HepG2 (cell line): ENCODE measurements around the gene CFI. TPM values are rescaled to one million over a fixed set of nuclear protein-coding genes. Genes with fewer than 3 reads are reported as not detected.

Source experiments
- AGO1 ChIP-seq: fragments of 200-400 bp; formaldehyde crosslinking; IDR thresholded peaks from 2 replicates; pipeline ENCODE4 v1.6.1; 2017; ENCODE audit warnings: mild to moderate bottlenecking, low read depth, low read length, moderate library complexity; ENCODE audit not compliant: poor library complexity, severe bottlenecking
- CSRNP1 ChIP-seq: sonication (generic); formaldehyde crosslinking; IDR thresholded peaks from 2 replicates; pipeline ENCODE4 v1.8.1; 2023; ENCODE audit warnings: mild to moderate bottlenecking, missing genetic modification reagents
- DR1 ChIP-seq: sonication (generic); formaldehyde crosslinking; IDR thresholded peaks from 2 replicates; pipeline ENCODE4 v1.8.0; 2021; ENCODE audit warnings: mild to moderate bottlenecking, missing genetic modification reagents, inconsistent platforms
- FOXK2 ChIP-seq: fragments of 450-650 bp; IDR thresholded peaks from 2 replicates; pipeline ENCODE4 v1.6.1; 2016
- GZF1 ChIP-seq: sonication (generic); formaldehyde crosslinking; IDR thresholded peaks from 2 replicates; pipeline ENCODE4 v1.5.1; 2020; ENCODE audit warnings: mild to moderate bottlenecking, missing genetic modification reagents
- JARID2 ChIP-seq: sonication (generic); formaldehyde crosslinking; IDR thresholded peaks from 2 replicates; pipeline ENCODE4 v1.8.1; 2023; ENCODE audit warnings: missing genetic modification reagents, inconsistent platforms; ENCODE audit not compliant: insufficient replicate concordance
- RFXAP ChIP-seq: sonication (generic); formaldehyde crosslinking; IDR thresholded peaks from 2 replicates; pipeline ENCODE4 v1.4.0; 2020; ENCODE audit warnings: missing genetic modification reagents, borderline replicate concordance
- RXRB ChIP-seq: IDR thresholded peaks from 2 replicates; pipeline ENCODE4 v1.6.1; 2016; ENCODE audit warnings: borderline replicate concordance, missing genetic modification reagents, missing compliant biosample characterization
- SMYD3 ChIP-seq: sonication (generic); formaldehyde crosslinking; IDR thresholded peaks from 2 replicates; pipeline ENCODE4 v1.8.1; 2023; ENCODE audit warnings: mild to moderate bottlenecking, missing genetic modification reagents
- SOX6 ChIP-seq, 2 experiments: fragments of 450-650 bp in 1 of 2; sonication (generic) in 1 of 2; formaldehyde crosslinking in 1 of 2; IDR thresholded peaks; 2 replicates each; pipeline versions ENCODE4 v1.4.0 to v1.6.1; 2017 to 2020; ENCODE audit warnings: antibody characterized with exemption in 1 of 2, mild to moderate bottlenecking in 1 of 2, missing genetic modification reagents in 1 of 2
- SP4 ChIP-seq: sonication (generic); formaldehyde crosslinking; IDR thresholded peaks from 2 replicates; pipeline ENCODE4 v1.8.1; 2023; ENCODE audit warnings: mild to moderate bottlenecking, missing genetic modification reagents
- ZBTB10 ChIP-seq: sonication (generic); formaldehyde crosslinking; IDR thresholded peaks from 2 replicates; pipeline ENCODE4 v1.4.0; 2020; ENCODE audit warnings: missing genetic modification reagents, borderline replicate concordance
- ZBTB25 ChIP-seq: IDR thresholded peaks from 2 replicates; pipeline ENCODE4 v1.6.1; 2018; ENCODE audit warnings: missing genetic modification reagents
- ZNF205 ChIP-seq: IDR thresholded peaks from 2 replicates; pipeline ENCODE4 v1.6.1; 2018; ENCODE audit warnings: missing biosample characterization, missing genetic modification reagents
- ZNF317 ChIP-seq: sonication (generic); formaldehyde crosslinking; IDR thresholded peaks from 2 replicates; pipeline ENCODE4 v1.5.0; 2020; ENCODE audit warnings: mild to moderate bottlenecking, missing genetic modification reagents
- ZNF34 ChIP-seq: sonication (generic); formaldehyde crosslinking; IDR thresholded peaks from 2 replicates; pipeline ENCODE4 v1.4.0; 2020; ENCODE audit warnings: mild to moderate bottlenecking, missing genetic modification reagents, borderline replicate concordance
- ZNF510 ChIP-seq: sonication (generic); formaldehyde crosslinking; IDR thresholded peaks from 2 replicates; pipeline ENCODE4 v1.4.0; 2020; ENCODE audit warnings: low read depth, mild to moderate bottlenecking, missing genetic modification reagents
- ZNF572 ChIP-seq: sonication (generic); formaldehyde crosslinking; IDR thresholded peaks from 2 replicates; pipeline ENCODE4 v1.5.1; 2020; ENCODE audit warnings: mild to moderate bottlenecking, missing genetic modification reagents
- ZNF672 ChIP-seq: sonication (generic); formaldehyde crosslinking; IDR thresholded peaks from 2 replicates; pipeline ENCODE4 v1.8.1; 2022; ENCODE audit warnings: missing genetic modification reagents
- ZNF740 ChIP-seq: sonication (generic); formaldehyde crosslinking; IDR thresholded peaks from 2 replicates; pipeline ENCODE4 v1.4.0; 2020; ENCODE audit warnings: missing genetic modification reagents
- ZNF75D ChIP-seq: sonication (generic); formaldehyde crosslinking; IDR thresholded peaks from 2 replicates; pipeline ENCODE4 v1.8.1; 2023; ENCODE audit warnings: missing genetic modification reagents, mild to moderate bottlenecking, borderline replicate concordance
- ZNF777 ChIP-seq: sonication (generic); formaldehyde crosslinking; IDR thresholded peaks from 2 replicates; pipeline ENCODE4 v1.4.0; 2020; ENCODE audit warnings: missing genetic modification reagents
- polyA plus RNA-seq, 8 experiments: library from polyadenylated mRNA; depleted of rRNA in 3 of 8; stranded (reverse) in 7 of 8; unstranded in 1 of 8; fragments of >200 nt; fragmentation: Illumina TruSeq in 4 of 8; extraction: Trizol in 4 of 8; gene quantifications; 2 replicates each; pipeline versions ENCODE4 v1.2.1 to v1.2.3, GENCODE V29; 2011 to 2016; ENCODE audit warnings: low read depth in 4 of 8, missing spikeins in 1 of 8, mixed read lengths in 1 of 8; ENCODE audit not compliant: insufficient read depth in 1 of 8
- total RNA-seq, 5 experiments: library from RNA; depleted of rRNA; stranded (reverse); fragments of >200 nt; fragmentation: Illumina TruSeq; extraction: Trizol; gene quantifications; 2 replicates each; pipeline ENCODE4 v1.2.3, GENCODE V29; 2016; ENCODE audit warnings: low read depth in 1 of 5
- TF ChIP-seq, protein P1 (sequence below): sonication (generic); formaldehyde crosslinking; IDR thresholded peaks from 2 replicates; pipeline ENCODE4 v1.8.0; 2022; ENCODE audit warnings: missing genetic modification reagents, mild to moderate bottlenecking, inconsistent platforms, borderline replicate concordance

CFI gene
- total and polyA plus RNA-seq, 2 of the 13 experiments (the other 11 are each of a cell fraction or from before 2014, with no cell fraction given), result 284 to 337 TPM

DNA sequence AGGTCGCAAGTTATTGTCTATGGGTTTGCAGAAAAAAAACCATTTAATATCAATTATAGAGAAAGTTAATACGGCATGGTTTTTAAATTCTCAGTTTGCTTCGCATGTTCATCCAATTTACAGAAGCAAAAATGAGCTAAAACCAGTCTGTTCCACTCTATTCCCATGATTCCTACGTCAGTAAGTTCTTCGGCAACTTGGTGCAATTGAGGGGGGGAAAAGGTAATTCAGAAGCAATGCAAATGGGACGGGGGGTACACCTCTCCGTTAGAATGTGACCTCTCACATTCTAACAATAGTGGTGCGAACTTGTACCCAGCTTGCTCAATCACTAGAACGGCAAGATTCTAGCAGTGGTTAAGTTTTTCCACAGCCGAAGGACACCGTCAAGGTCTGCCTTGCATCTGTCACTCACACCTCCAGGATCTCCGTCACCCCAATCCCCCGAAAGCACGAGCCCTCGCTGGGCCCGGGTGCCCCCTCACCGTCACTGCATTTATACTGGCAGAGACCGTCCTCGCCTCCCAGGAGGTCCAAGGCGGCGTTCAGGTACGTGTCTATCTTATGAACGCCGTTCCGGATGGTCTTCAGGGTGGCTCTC is 72.6 kb downstream of the CFI start (continued):
- TF ChIP-seq ZNF317 (CRISPR knock-in tag) (0 out of 2 replicates have a peak, but pooled peaks have one; percentile 45), AGO1 (no peak), RFXAP (peak; percentile 15; the same call in 1 of the 2 replicates), DR1 (CRISPR knock-in tag) (0 out of 2 replicates have a peak, but pooled peaks have one; percentile 19), ZNF572 (0 out of 2 replicates have a peak, but pooled peaks have one; percentile 52), ZNF205 (0 out of 2 replicates have a peak, but pooled peaks have one; percentile 11), ZNF75D (no peak), SMYD3 (peak; percentile 74; the same call in 1 of the 2 replicates), ZNF740 (CRISPR knock-in tag) (peak; percentile 43; the same call in 1 of the 2 replicates), JARID2 (CRISPR knock-in tag) (no peak), CSRNP1 (CRISPR knock-in tag) (peak; percentile 61; the same call in 1 of the 2 replicates), FOXK2 (no peak), SP4 (CRISPR knock-in tag) (0 out of 2 replicates have a peak, but pooled peaks have one; percentile 16), ZNF34 (CRISPR knock-in tag) (no peak), RXRB (peak; percentile 6; the same call in 1 of the 2 replicates), ZNF672 (CRISPR knock-in tag) (no peak), ZNF777 (CRISPR knock-in tag) (peak; percentile 26; the same call in 1 of the 2 replicates), ZBTB10 (CRISPR knock-in tag) (no peak), ZNF510 (CRISPR knock-in tag) (no peak), ZBTB25 (no peak), GZF1 (CRISPR knock-in tag) (0 out of 2 replicates have a peak, but pooled peaks have one; percentile 17), SOX6 (IDR thresholded peaks at IDR 0.05) (no peak), SOX6 (CRISPR knock-in tag; IDR thresholded peaks at IDR 0.05) (peak; percentile 65)
- TF ChIP-seq, protein P1, sequence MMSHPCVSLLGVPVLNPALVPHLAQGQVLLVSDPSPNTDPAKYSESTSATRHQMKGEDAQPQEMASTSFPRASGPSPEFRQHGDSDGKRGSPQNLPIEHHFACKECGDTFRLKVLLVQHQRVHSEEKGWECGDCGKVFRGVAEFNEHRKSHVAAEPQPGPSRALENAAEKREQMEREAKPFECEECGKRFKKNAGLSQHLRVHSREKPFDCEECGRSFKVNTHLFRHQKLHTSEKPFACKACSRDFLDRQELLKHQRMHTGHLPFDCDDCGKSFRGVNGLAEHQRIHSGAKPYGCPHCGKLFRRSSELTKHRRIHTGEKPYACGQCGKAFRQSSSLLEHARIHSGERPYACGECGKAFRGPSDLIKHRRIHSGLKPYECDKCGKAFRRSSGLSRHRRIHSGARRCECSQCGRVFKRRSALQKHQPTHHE, result no peak
